Stomach (tissue), 4 donors: ENCODE measurements around the gene COX4I2.

Source experiments
- EP300 ChIP-seq: sonication (generic); formaldehyde crosslinking; IDR thresholded peaks from one replicate; pipeline ENCODE4 v1.6.1; 2017; ENCODE audit warnings: antibody characterized with exemption
- POLR2A ChIP-seq, 4 donors: fragments of 450-650 bp; IDR thresholded peaks; one replicate each; pipeline ENCODE4 v1.6.1; 2016; ENCODE audit warnings: antibody characterized with exemption in 4 of 4, control low read depth in 2 of 4, mild to moderate bottlenecking in 1 of 4, moderate library complexity in 1 of 4
- POLR2AphosphoS5 ChIP-seq, 3 donors: sonication (generic); formaldehyde crosslinking; IDR thresholded peaks; one replicate each; pipeline ENCODE4 v1.6.1; 2016; ENCODE audit warnings: antibody characterized with exemption in 3 of 3
- TF ChIP-seq, protein P1 (sequence below), 7 experiments: fragments of 450-650 bp in 4 of 7; fragments of 200-600 bp in 3 of 7; sonication (generic) in 3 of 7; IDR thresholded peaks; one replicate each; pipeline ENCODE4 v1.5.1; 2016 to 2019; ENCODE audit warnings: antibody characterized with exemption in 7 of 7, control low read depth in 2 of 7, mild to moderate bottlenecking in 1 of 7

DNA sequence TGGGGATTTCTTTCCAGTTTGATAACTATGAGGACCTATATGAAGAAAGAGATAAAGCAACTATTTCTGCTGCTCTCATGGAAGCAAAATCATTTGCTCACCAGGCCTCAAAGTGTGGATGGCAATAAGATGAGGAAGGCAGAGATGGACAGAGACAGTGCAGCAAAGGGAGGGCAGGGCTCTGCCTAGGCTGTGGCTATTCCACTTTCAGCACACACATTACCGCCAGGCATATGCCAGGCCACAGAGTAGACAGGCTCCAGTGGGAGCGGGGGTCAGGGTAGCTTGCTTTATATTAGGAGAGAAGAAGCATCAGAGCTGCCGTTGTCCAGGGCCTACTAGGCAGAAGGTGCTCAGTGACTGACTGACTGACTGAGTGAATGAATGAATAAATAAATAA is 44.1 kb downstream of the COX4I2 start:
- TF ChIP-seq POLR2AphosphoS5 (IDR thresholded peaks at IDR 0.05) (no peak), POLR2A (IDR thresholded peaks at IDR 0.05) (no peak), EP300 (no peak)
- TF ChIP-seq, protein P1, sequence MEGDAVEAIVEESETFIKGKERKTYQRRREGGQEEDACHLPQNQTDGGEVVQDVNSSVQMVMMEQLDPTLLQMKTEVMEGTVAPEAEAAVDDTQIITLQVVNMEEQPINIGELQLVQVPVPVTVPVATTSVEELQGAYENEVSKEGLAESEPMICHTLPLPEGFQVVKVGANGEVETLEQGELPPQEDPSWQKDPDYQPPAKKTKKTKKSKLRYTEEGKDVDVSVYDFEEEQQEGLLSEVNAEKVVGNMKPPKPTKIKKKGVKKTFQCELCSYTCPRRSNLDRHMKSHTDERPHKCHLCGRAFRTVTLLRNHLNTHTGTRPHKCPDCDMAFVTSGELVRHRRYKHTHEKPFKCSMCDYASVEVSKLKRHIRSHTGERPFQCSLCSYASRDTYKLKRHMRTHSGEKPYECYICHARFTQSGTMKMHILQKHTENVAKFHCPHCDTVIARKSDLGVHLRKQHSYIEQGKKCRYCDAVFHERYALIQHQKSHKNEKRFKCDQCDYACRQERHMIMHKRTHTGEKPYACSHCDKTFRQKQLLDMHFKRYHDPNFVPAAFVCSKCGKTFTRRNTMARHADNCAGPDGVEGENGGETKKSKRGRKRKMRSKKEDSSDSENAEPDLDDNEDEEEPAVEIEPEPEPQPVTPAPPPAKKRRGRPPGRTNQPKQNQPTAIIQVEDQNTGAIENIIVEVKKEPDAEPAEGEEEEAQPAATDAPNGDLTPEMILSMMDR (IDR thresholded peaks at IDR 0.05): no peak
